Kidney (tissue), 14 donors: Measurements from ENCODE around the gene KIF2C. TPM values are rescaled to one million over a fixed set of nuclear protein-coding genes. Genes with fewer than 3 reads are reported as not detected.

Experiments used
- DNase-seq, 5 donors: peaks; one replicate each; pipeline ENCODE4 v3.0.0-alpha.2; 2013 to 2020
- FAIRE-seq: peaks from 2 replicates; lab custom pipeline; 2012; peaks lifted over from hg19 to GRCh38; lab: Jason Lieb, UNC
- H3K27ac ChIP-seq, 2 donors: one replicate each; pipeline ENCODE4 v1.7.0; 2013; ENCODE audit warnings: low read depth in 2 of 2, low read length in 2 of 2, inconsistent platforms in 1 of 2
- H3K27me3 ChIP-seq: one replicate; pipeline ENCODE4 v1.7.1; 2013; ENCODE audit warnings: low read length, inconsistent platforms; ENCODE audit not compliant: control insufficient read depth, insufficient read depth
- H3K36me3 ChIP-seq, 3 donors: one replicate each; pipeline versions ENCODE4 v1.7.0 to v1.7.1; 2013; ENCODE audit warnings: low read length in 3 of 3, control low read depth in 1 of 3, inconsistent platforms in 1 of 3; ENCODE audit not compliant: insufficient read depth in 3 of 3, control insufficient read depth in 2 of 3
- H3K4me1 ChIP-seq, 3 donors: one replicate each; pipeline versions ENCODE4 v1.7.0 to v1.7.1; 2013; ENCODE audit warnings: low read length in 3 of 3, inconsistent platforms in 1 of 3, low read depth in 1 of 3; ENCODE audit not compliant: control insufficient read depth in 2 of 3, insufficient read depth in 2 of 3
- H3K4me3 ChIP-seq, 3 donors: one replicate each; pipeline versions ENCODE4 v1.7.0 to v1.8.1; 2013; ENCODE audit warnings: low read length in 3 of 3, control low read depth in 1 of 3, inconsistent platforms in 1 of 3
- H3K9ac ChIP-seq, 3 donors: one replicate each; pipeline versions ENCODE4 v1.7.0 to v1.7.1; 2013; ENCODE audit warnings: low read length in 3 of 3, control low read depth in 1 of 3, inconsistent platforms in 1 of 3
- H3K9me3 ChIP-seq, 3 donors: one replicate each; pipeline versions ENCODE4 v1.7.0 to v1.7.1; 2013; ENCODE audit warnings: low read length in 3 of 3, control low read depth in 1 of 3, inconsistent platforms in 1 of 3; ENCODE audit not compliant: control insufficient read depth in 2 of 3, insufficient read depth in 1 of 3
- CTCF ChIP-seq: IDR thresholded peaks from 3 replicates; pipeline ENCODE4 v1.5.1; 2012; ENCODE audit warnings: mild to moderate bottlenecking, moderate library complexity, borderline replicate concordance; ENCODE audit not compliant: insufficient read depth; ENCODE audit errors: extremely low read depth
- intact Hi-C: fragments of 100-400 bp; cut with DNase I; formaldehyde crosslinking; loops from one replicate; pipeline ENCODE4 v1.11.1; 2022
- polyA plus RNA-seq: library from polyadenylated mRNA; stranded (reverse); fragments of 350-450 nt; fragmentation: Illumina TruSeq; extraction: RNeasy Lipid Tissue Mini Kit (QIAGEN cat#74804); gene quantifications from one replicate; pipeline ENCODE4 v1.2.3, GENCODE V29; 2014; ENCODE audit warnings: low read depth, low replicate concordance; ENCODE audit not compliant: insufficient read depth
- total RNA-seq: library from RNA; stranded (reverse); fragmentation: NEBNext Ultra II Directional; extraction: Animal tissue kit (Norgen Biotek cat#: 25700); gene quantifications from one replicate; pipeline ENCODE4 v1.2.1, GENCODE V29; 2021
- donor health status: control.
- donor health status: control.
- donor health status: control.
- donor health status: control.
- donor health status: control.
- donor health status: DM: yes; HTN: yes; CAD: no.
- donor health status: Normal renal cell carcinoma (clear cell type).

Gene KIF2C
- total and polyA plus RNA-seq, 2 donors from 2014 or later, result 0.47 to 1.4 TPM

- peak in 1 of 5 donors; percentile 29 for DNase-seq
- H3K4me1 ChIP-seq, result peaks cover 0 to 20% (median 10%) of the 10 kb centered on the region in 3 donors
Observed at GRCh38 chr1:44780583-44781121, 41.0 kb downstream of the KIF2C start.

GRCh38 chr1:44783697-44784093 lies 44.1 kb downstream of the KIF2C start:
- no peak overlapping the region for H3K27ac ChIP-seq
- H3K4me3 ChIP-seq, result peak overlapping the region in 2 of 3 donors; percentile 34 to 38
- DNase-seq (no peak), FAIRE-seq (no peak)
- no peaks in the 10 kb centered on the region for H3K9me3 ChIP-seq
- intact Hi-C loops, result loop anchor here (10.0 kb wide), 1 partner anchor 51 kb away; no protein-coding TSS in a partner anchor
- TF ChIP-seq CTCF, result no peak
- no peaks in the 10 kb centered on the region for H3K27me3 ChIP-seq
- H3K36me3 ChIP-seq, result peaks cover 0 to 4% (median 2%) of the 10 kb centered on the region in 3 donors
- peaks cover 0 to 23% (median 8%) of the 10 kb centered on the region in 3 donors for H3K4me1 ChIP-seq
- peak overlapping the region in 2 of 3 donors; percentile 4 to 43 for H3K9ac ChIP-seq

More at GRCh38 chr1:44780583-44781121, 41.0 kb downstream of the KIF2C start:
- no peak for FAIRE-seq
- peaks cover 4 to 20% (median 7%) of the 10 kb centered on the region in 3 donors for H3K36me3 ChIP-seq
- TF ChIP-seq CTCF, result no peak
- no peak overlapping the region for H3K4me3 ChIP-seq
- H3K9me3 ChIP-seq, result no peaks in the 10 kb centered on the region
- no peak overlapping the region for H3K9ac ChIP-seq
- H3K27me3 ChIP-seq, result no peaks in the 10 kb centered on the region
- H3K27ac ChIP-seq, result no peak overlapping the region
- intact Hi-C loops, result loop anchor here (10.0 kb wide), 1 partner anchor 54 kb away; no protein-coding TSS in a partner anchor

- peaks cover 0 to 23% (median 8%) of the 10 kb centered on the region in 3 donors for H3K4me1 ChIP-seq
- TF ChIP-seq CTCF, result peak; percentile 8
- H3K9ac ChIP-seq, result peak overlapping the region in 2 of 3 donors; percentile 4 to 43
- peaks cover 0 to 4% (median 2%) of the 10 kb centered on the region in 3 donors for H3K36me3 ChIP-seq
- no peak for FAIRE-seq
- no peaks in the 10 kb centered on the region for H3K9me3 ChIP-seq
- DNase-seq, result peak in 4 of 5 donors; percentile 46 to 79 (median 60)
- H3K27ac ChIP-seq, result no peak overlapping the region
- intact Hi-C loops, result loop anchor here (10.0 kb wide), 1 partner anchor 50 kb away; no protein-coding TSS in a partner anchor
- H3K4me3 ChIP-seq, result peak overlapping the region; percentile 17 to 53 (median 34)
- H3K27me3 ChIP-seq, result no peaks in the 10 kb centered on the region
Observed at GRCh38 chr1:44784094-44785028, 44.7 kb downstream of the KIF2C start.
